Inferior parietal cortex (tissue), 1 donor: ENCODE data around the gene COL19A1.

ENCODE experiments used
- DNase-seq: peaks from one replicate; pipeline ENCODE4 v3.0.0-alpha.2; 2016; ENCODE audit errors: extremely low spot score

COL19A1 gene

GRCh38 chr6:70059039-70059719, 192.8 kb downstream of the COL19A1 start:
- DNase-seq = no peak

GRCh38 chr6:70060680-70061079, 194.3 kb downstream of the COL19A1 start:
- DNase-seq = no peak

- DNase-seq = no peak
Measured at GRCh38 chr6:70061546-70061945, 195.2 kb downstream of the COL19A1 start.

- no peak for DNase-seq
Measured at GRCh38 chr6:70062010-70062409, 195.7 kb downstream of the COL19A1 start.

- no peak for DNase-seq
Measured at GRCh38 chr6:70072540-70073179, 206.3 kb downstream of the COL19A1 start.

- no peak for DNase-seq
Measured at GRCh38 chr6:70073637-70074036, 207.3 kb downstream of the COL19A1 start.

- no peak for DNase-seq
Measured at GRCh38 chr6:70079241-70079640, 212.9 kb downstream of the COL19A1 start.

GRCh38 chr6:70080443-70081070, 214.2 kb downstream of the COL19A1 start:
- DNase-seq = no peak

GRCh38 chr6:70082830-70083229, 216.5 kb downstream of the COL19A1 start:
- no peak for DNase-seq

GRCh38 chr6:70086806-70087205, 220.4 kb downstream of the COL19A1 start:
- DNase-seq = no peak

GRCh38 chr6:70094156-70094555, 227.8 kb downstream of the COL19A1 start:
- no peak for DNase-seq

GRCh38 chr6:70099732-70100131, 233.4 kb downstream of the COL19A1 start:
- DNase-seq = no peak

- no peak for DNase-seq
Measured at GRCh38 chr6:70103798-70104197, 237.4 kb downstream of the COL19A1 start.

- peak; percentile 85 for DNase-seq
Measured at GRCh38 chr6:70107852-70108629, 241.7 kb downstream of the COL19A1 start.

GRCh38 chr6:70110126-70111022, 244.0 kb downstream of the COL19A1 start:
- DNase-seq = no peak

GRCh38 chr6:70111737-70112136, 245.4 kb downstream of the COL19A1 start:
- DNase-seq = no peak

- peak; percentile 42 for DNase-seq
Measured at GRCh38 chr6:70112716-70113115, 246.4 kb downstream of the COL19A1 start.

- no peak for DNase-seq
Measured at GRCh38 chr6:70113171-70113570, 246.8 kb downstream of the COL19A1 start.

GRCh38 chr6:70118670-70119069, 252.3 kb downstream of the COL19A1 start:
- DNase-seq = no peak

- DNase-seq = no peak
Measured at GRCh38 chr6:70119218-70119835, 253.0 kb downstream of the COL19A1 start.

GRCh38 chr6:70124443-70124842, 258.1 kb downstream of the COL19A1 start:
- no peak for DNase-seq
